Colonic mucosa (tissue), 4 donors: ENCODE results near the gene MEA1. TPM values are rescaled to one million over a fixed set of nuclear protein-coding genes. Genes with fewer than 3 reads are reported as not detected.

Source experiments
- DNase-seq: peaks from one replicate; pipeline ENCODE4 v3.0.0-alpha.2; 2020
- H3K27ac ChIP-seq: fragments of 200-600 bp; one replicate; pipeline ENCODE4 v1.8.0; 2021
- H3K27me3 ChIP-seq: fragments of 200-600 bp; one replicate; pipeline ENCODE4 v1.8.0; 2021
- H3K36me3 ChIP-seq: fragments of 200-600 bp; one replicate; pipeline ENCODE4 v1.8.0; 2021
- H3K4me1 ChIP-seq: fragments of 200-600 bp; one replicate; pipeline ENCODE4 v1.8.0; 2021; ENCODE audit warnings: mild to moderate bottlenecking
- H3K4me3 ChIP-seq: fragments of 200-600 bp; one replicate; pipeline ENCODE4 v1.8.0; 2021
- H3K9ac ChIP-seq, 2 donors: one replicate each; pipeline ENCODE4 v1.7.0; 2013; ENCODE audit warnings: control low read depth in 2 of 2, low read depth in 2 of 2, low read length in 2 of 2
- H3K9me3 ChIP-seq: fragments of 200-600 bp; one replicate; pipeline ENCODE4 v1.8.0; 2021
- CTCF ChIP-seq: fragments of 200-600 bp; IDR thresholded peaks from one replicate; pipeline ENCODE4 v1.8.0; 2022; ENCODE audit warnings: antibody characterized with exemption, mild to moderate bottlenecking
- intact Hi-C: fragments of 100-400 bp; cut with DNase I; formaldehyde crosslinking; loops from one replicate; pipeline ENCODE4 v1.14.1; 2022
- total RNA-seq, 2 donors: library from RNA; stranded (reverse); fragmentation: NEBNext Ultra II Directional in 1 of 2; extraction: Animal tissue kit (Norgen Biotek cat#: 25700) in 1 of 2; gene quantifications; one replicate each; pipeline ENCODE4 v1.2.1, GENCODE V29; 2021
- donor health status: healthy.
- donor health status: DM: no; HTN: no; CAD: no.
- donor health status: DM: no; HTN: no; CAD: no.

MEA1 gene
- total RNA-seq, 2 donors from 2014 or later: 43.7 to 54.5 TPM

- peak overlapping the region; percentile 67 for H3K4me3 ChIP-seq
- H3K4me1 ChIP-seq: peaks cover 14% of the 10 kb centered on the region
- no peak for DNase-seq
- H3K9ac ChIP-seq: peak overlapping the region; percentile 80 to 82
- no peaks in the 10 kb centered on the region for H3K36me3 ChIP-seq
- intact Hi-C loops: no loop called here
- no peak for TF ChIP-seq CTCF
- H3K9me3 ChIP-seq: no peaks in the 10 kb centered on the region
- no peaks in the 10 kb centered on the region for H3K27me3 ChIP-seq
- H3K27ac ChIP-seq: peak overlapping the region; percentile 33
Measured at GRCh38 chr6:43013097-43013842, 476 bp downstream of the MEA1 start.

DNA sequence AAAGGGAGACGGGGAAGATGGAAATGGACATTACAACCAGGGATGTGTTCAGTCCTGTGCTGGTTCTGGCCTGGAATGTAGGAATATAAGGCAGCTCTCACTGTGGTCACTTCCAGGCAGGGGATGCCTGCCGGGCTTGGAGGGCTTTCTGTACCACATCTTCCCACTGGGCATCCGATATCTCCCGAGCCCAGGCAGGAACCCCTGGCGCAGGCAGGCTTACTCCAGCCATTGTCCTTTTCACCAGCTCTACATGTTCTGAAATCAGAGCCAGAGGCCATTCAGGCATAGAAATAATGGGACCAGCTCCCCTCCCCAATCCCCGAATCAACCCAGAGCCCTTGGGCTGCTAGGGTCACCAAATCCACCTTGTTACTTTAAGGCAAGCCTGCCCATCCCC, 1.4 kb downstream of the MEA1 start:
- peak overlapping the region; percentile 67 for H3K4me3 ChIP-seq
- no peaks in the 10 kb centered on the region for H3K9me3 ChIP-seq
- no peak for TF ChIP-seq CTCF
- intact Hi-C loops: no loop called here
- no peaks in the 10 kb centered on the region for H3K27me3 ChIP-seq
- H3K36me3 ChIP-seq: no peaks in the 10 kb centered on the region
- no peak for DNase-seq
- H3K4me1 ChIP-seq: peaks cover 14% of the 10 kb centered on the region
- no peak overlapping the region for H3K27ac ChIP-seq
- H3K9ac ChIP-seq: no peak overlapping the region

DNA sequence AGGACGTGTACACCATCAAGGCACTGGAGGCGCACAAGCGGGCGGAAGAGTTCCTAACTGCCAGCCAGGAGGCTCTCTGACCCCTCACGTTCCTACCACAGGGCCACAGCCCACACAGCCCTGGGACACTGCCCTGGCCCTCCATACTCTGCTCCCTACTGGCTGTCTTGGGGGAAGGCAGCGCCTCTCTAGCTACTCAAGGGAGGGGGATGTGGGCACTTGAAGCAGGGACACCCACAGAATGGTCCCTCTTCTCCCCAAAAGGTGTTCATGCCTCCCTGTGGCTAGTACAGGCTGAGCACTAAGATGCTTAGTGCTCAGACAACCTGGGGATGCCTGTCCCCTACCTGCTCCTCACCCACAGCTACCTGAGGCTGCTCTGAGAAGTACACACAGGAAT, 2.5 kb downstream of the MEA1 start:
- no peak for TF ChIP-seq CTCF
- no peak overlapping the region for H3K4me3 ChIP-seq
- H3K9ac ChIP-seq: no peak overlapping the region
- DNase-seq: no peak
- H3K9me3 ChIP-seq: no peaks in the 10 kb centered on the region
- H3K36me3 ChIP-seq: no peaks in the 10 kb centered on the region
- intact Hi-C loops: no loop called here
- H3K27ac ChIP-seq: no peak overlapping the region
- H3K4me1 ChIP-seq: peaks cover 7% of the 10 kb centered on the region
- no peaks in the 10 kb centered on the region for H3K27me3 ChIP-seq

DNA sequence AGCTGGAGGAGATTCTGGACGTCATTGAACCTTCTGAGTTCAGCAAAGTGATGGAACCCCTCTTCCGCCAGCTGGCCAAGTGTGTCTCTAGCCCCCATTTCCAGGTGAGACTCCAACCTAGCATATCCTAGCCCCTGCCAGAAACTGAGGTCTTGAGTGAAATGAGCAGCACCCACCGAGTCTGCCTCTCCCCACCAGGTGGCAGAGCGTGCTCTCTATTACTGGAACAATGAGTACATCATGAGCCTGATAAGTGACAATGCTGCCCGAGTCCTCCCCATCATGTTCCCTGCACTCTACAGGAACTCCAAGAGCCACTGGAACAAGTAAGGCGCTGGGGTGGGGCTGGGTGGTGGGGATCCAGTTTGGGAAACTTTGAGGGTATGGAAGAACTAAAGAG, 4.6 kb downstream of the MEA1 start:
- H3K36me3 ChIP-seq: no peaks in the 10 kb centered on the region
- intact Hi-C loops: no loop called here

DNA sequence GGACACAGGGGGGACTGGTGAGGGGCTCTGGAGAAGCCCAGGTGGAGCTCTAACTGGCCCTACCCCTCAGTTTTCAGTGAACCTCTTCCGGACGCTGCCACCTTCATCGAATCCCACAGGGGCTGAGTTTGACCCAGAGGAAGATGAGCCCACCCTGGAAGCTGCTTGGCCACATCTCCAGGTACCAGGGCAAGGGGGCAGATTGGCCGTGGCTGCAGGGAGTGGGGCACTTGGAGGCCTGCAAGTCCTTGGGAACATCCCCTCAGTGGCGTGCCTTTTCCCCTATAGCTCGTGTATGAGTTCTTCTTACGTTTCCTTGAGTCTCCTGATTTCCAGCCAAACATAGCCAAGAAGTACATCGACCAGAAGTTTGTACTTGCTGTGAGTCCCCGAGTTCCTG, 6.6 kb downstream of the MEA1 start:
- H3K27me3 ChIP-seq: no peaks in the 10 kb centered on the region
- no peak overlapping the region for H3K4me3 ChIP-seq
- no peak for DNase-seq
- H3K9me3 ChIP-seq: no peaks in the 10 kb centered on the region
- TF ChIP-seq CTCF: no peak
- no peak overlapping the region for H3K9ac ChIP-seq
- no peaks in the 10 kb centered on the region for H3K4me1 ChIP-seq
- no peaks in the 10 kb centered on the region for H3K36me3 ChIP-seq
- no peak overlapping the region for H3K27ac ChIP-seq
- intact Hi-C loops: no loop called here

More for the DNA sequence above, 4.6 kb downstream of the MEA1 start:
- Histone ChIP-seq H3K27me3 (no peaks in the 10 kb centered on the region), H3K27ac (no peak overlapping the region), H3K9ac (no peak overlapping the region), H3K4me1 (no peaks in the 10 kb centered on the region), H3K9me3 (no peaks in the 10 kb centered on the region), H3K4me3 (no peak overlapping the region)
- peak; percentile 19 for TF ChIP-seq CTCF
- DNase-seq: no peak
